ENCODE data around the gene CIC. TPM values are rescaled to one million over a fixed set of nuclear protein-coding genes. Genes with fewer than 3 reads are reported as not detected.

CIC gene
- total and polyA plus RNA-seq, 2 of the 13 experiments (the other 11 are each of a cell fraction or from before 2014, with no cell fraction given), result 5.9 to 8.0 TPM

- no peak for TF ChIP-seq ZBED4 (CRISPR knock-in tag; IDR thresholded peaks at IDR 0.05; ENCODE audit: borderline replicate concordance)
- TF ChIP-seq PCBP1 (IDR thresholded peaks at IDR 0.05; ENCODE audit: borderline replicate concordance, low read depth, low read length), result 0 out of 2 replicates have a peak, but pooled peaks have one; percentile 11
- TF ChIP-seq EED (CRISPR knock-in tag; IDR thresholded peaks at IDR 0.05), result no peak; the same call in 1 of the 2 replicates
- peak; percentile 39 for TF ChIP-seq TAF15 (IDR thresholded peaks at IDR 0.05; ENCODE audit: low read depth, low read length, poor library complexity, severe bottlenecking)
- peak in 1 of 2 experiments; percentile 71; a peak in 2 of 4 replicates for TF ChIP-seq POLR2A (IDR thresholded peaks at IDR 0.05; ENCODE audit: insufficient read depth in 1 of 2, low read depth in 2 of 2, low read length in 2 of 2)
- TF ChIP-seq HMG20B (CRISPR knock-in tag; conservative IDR thresholded peaks at IDR 0.05), result no peak
- TF ChIP-seq PHF20 (CRISPR knock-in tag; IDR thresholded peaks at IDR 0.05), result no peak
- TF ChIP-seq SOX13 (IDR thresholded peaks at IDR 0.05), result no peak
- TF ChIP-seq SOX13 (CRISPR knock-in tag; conservative IDR thresholded peaks at IDR 0.05 in 1 of 2, IDR thresholded peaks at IDR 0.05 in 1 of 2), result peak in 1 of 2 experiments; percentile 32; a peak in 2 of 4 replicates
- TF ChIP-seq SMARCC2 (IDR thresholded peaks at IDR 0.05), result no peak
- TF ChIP-seq SMC3 (IDR thresholded peaks at IDR 0.05; ENCODE audit: low read length), result no peak; the same call in 1 of the 2 replicates
- peak; percentile 99 for TF ChIP-seq ZNF652 (CRISPR knock-in tag; IDR thresholded peaks at IDR 0.05; ENCODE audit: borderline replicate concordance, low read depth)
- no peak for TF ChIP-seq SRSF9 (IDR thresholded peaks at IDR 0.05; ENCODE audit: borderline replicate concordance, insufficient read depth, low read depth, low read length, poor library complexity, severe bottlenecking)
- TF ChIP-seq PHF21A (CRISPR knock-in tag; IDR thresholded peaks at IDR 0.05), result peak; percentile 86
- peak; percentile 54; the same call in 1 of the 2 replicates for TF ChIP-seq POLR2AphosphoS5 (IDR thresholded peaks at IDR 0.05; ENCODE audit: low read depth, low read length)
- TF ChIP-seq AHR (CRISPR knock-in tag; IDR thresholded peaks at IDR 0.05), result no peak
- TF ChIP-seq SETDB1 (CRISPR knock-in tag; IDR thresholded peaks at IDR 0.05; ENCODE audit: borderline replicate concordance), result no peak
- TF ChIP-seq ATRX (CRISPR knock-in tag; IDR thresholded peaks at IDR 0.05; ENCODE audit: borderline replicate concordance), result no peak
- peak; percentile 61 for TF ChIP-seq SRSF4 (IDR thresholded peaks at IDR 0.05; ENCODE audit: low read depth, low read length, poor library complexity, severe bottlenecking)
- no peak for TF ChIP-seq TBP (CRISPR knock-in tag; IDR thresholded peaks at IDR 0.05)
- no peak for TF ChIP-seq FOXP1 (IDR thresholded peaks at IDR 0.05)
- no peak for TF ChIP-seq FOXP1 (CRISPR knock-in tag; IDR thresholded peaks at IDR 0.05)
Observed at GRCh38 chr19:42279902-42280814, 11.1 kb downstream of the CIC start (continued).
